HepG2 (cell line): ENCODE results near the gene FAM163A. TPM values are rescaled to one million over a fixed set of nuclear protein-coding genes. Genes with fewer than 3 reads are reported as not detected.

Experiments used
- DNMT3B ChIP-seq: conservative IDR thresholded peaks from 2 replicates; pipeline ENCODE4 v1.6.1; 2016; ENCODE audit warnings: missing biosample characterization, control low read depth
- FOSL2 ChIP-seq: sonication (generic); formaldehyde crosslinking; IDR thresholded peaks from 2 replicates; pipeline ENCODE4 v1.4.0; 2020; ENCODE audit warnings: missing genetic modification reagents
- JARID2 ChIP-seq: sonication (generic); formaldehyde crosslinking; IDR thresholded peaks from 2 replicates; pipeline ENCODE4 v1.8.1; 2023; ENCODE audit warnings: missing genetic modification reagents, inconsistent platforms; ENCODE audit not compliant: insufficient replicate concordance
- KDM3A ChIP-seq: IDR thresholded peaks from 2 replicates; pipeline ENCODE4 v1.6.1; 2018; ENCODE audit warnings: low read depth, missing compliant biosample characterization
- REPIN1 ChIP-seq: sonication (generic); formaldehyde crosslinking; IDR thresholded peaks from 2 replicates; pipeline ENCODE4 v1.8.0; 2022; ENCODE audit warnings: missing genetic modification reagents, low read depth, mild to moderate bottlenecking, borderline replicate concordance
- ZFX ChIP-seq: sonication (generic); formaldehyde crosslinking; IDR thresholded peaks from 2 replicates; pipeline ENCODE4 v1.4.0; 2020; ENCODE audit warnings: mild to moderate bottlenecking, low read depth, missing genetic modification reagents, moderate library complexity
- ZNF30 ChIP-seq: sonication (generic); formaldehyde crosslinking; IDR thresholded peaks from 2 replicates; pipeline ENCODE4 v1.5.0; 2020; ENCODE audit warnings: mild to moderate bottlenecking, missing genetic modification reagents
- ZNF570 ChIP-seq: sonication (generic); formaldehyde crosslinking; IDR thresholded peaks from 2 replicates; pipeline ENCODE4 v1.4.0; 2020; ENCODE audit warnings: mild to moderate bottlenecking, missing genetic modification reagents, borderline replicate concordance
- polyA plus RNA-seq, 8 experiments: library from polyadenylated mRNA; depleted of rRNA in 3 of 8; stranded (reverse) in 7 of 8; unstranded in 1 of 8; fragments of >200 nt; fragmentation: Illumina TruSeq in 4 of 8; extraction: Trizol in 4 of 8; gene quantifications; 2 replicates each; pipeline versions ENCODE4 v1.2.1 to v1.2.3, GENCODE V29; 2011 to 2016; ENCODE audit warnings: low read depth in 4 of 8, missing spikeins in 1 of 8, mixed read lengths in 1 of 8; ENCODE audit not compliant: insufficient read depth in 1 of 8
- total RNA-seq, 5 experiments: library from RNA; depleted of rRNA; stranded (reverse); fragments of >200 nt; fragmentation: Illumina TruSeq; extraction: Trizol; gene quantifications; 2 replicates each; pipeline ENCODE4 v1.2.3, GENCODE V29; 2016; ENCODE audit warnings: low read depth in 1 of 5
- TF ChIP-seq, protein P1 (sequence below): IDR thresholded peaks from 2 replicates; pipeline ENCODE4 v1.6.1; 2016; ENCODE audit warnings: low read depth, missing genetic modification reagents, missing compliant biosample characterization
- TF ChIP-seq, protein P2 (sequence below): sonication (generic); formaldehyde crosslinking; conservative IDR thresholded peaks from 2 replicates; pipeline ENCODE4 v1.4.0; 2020; ENCODE audit warnings: missing genetic modification reagents

FAM163A gene
- total and polyA plus RNA-seq, 2 of the 13 experiments (the other 11 are each of a cell fraction or from before 2014, with no cell fraction given) = not detected

- TF ChIP-seq, protein P1, sequence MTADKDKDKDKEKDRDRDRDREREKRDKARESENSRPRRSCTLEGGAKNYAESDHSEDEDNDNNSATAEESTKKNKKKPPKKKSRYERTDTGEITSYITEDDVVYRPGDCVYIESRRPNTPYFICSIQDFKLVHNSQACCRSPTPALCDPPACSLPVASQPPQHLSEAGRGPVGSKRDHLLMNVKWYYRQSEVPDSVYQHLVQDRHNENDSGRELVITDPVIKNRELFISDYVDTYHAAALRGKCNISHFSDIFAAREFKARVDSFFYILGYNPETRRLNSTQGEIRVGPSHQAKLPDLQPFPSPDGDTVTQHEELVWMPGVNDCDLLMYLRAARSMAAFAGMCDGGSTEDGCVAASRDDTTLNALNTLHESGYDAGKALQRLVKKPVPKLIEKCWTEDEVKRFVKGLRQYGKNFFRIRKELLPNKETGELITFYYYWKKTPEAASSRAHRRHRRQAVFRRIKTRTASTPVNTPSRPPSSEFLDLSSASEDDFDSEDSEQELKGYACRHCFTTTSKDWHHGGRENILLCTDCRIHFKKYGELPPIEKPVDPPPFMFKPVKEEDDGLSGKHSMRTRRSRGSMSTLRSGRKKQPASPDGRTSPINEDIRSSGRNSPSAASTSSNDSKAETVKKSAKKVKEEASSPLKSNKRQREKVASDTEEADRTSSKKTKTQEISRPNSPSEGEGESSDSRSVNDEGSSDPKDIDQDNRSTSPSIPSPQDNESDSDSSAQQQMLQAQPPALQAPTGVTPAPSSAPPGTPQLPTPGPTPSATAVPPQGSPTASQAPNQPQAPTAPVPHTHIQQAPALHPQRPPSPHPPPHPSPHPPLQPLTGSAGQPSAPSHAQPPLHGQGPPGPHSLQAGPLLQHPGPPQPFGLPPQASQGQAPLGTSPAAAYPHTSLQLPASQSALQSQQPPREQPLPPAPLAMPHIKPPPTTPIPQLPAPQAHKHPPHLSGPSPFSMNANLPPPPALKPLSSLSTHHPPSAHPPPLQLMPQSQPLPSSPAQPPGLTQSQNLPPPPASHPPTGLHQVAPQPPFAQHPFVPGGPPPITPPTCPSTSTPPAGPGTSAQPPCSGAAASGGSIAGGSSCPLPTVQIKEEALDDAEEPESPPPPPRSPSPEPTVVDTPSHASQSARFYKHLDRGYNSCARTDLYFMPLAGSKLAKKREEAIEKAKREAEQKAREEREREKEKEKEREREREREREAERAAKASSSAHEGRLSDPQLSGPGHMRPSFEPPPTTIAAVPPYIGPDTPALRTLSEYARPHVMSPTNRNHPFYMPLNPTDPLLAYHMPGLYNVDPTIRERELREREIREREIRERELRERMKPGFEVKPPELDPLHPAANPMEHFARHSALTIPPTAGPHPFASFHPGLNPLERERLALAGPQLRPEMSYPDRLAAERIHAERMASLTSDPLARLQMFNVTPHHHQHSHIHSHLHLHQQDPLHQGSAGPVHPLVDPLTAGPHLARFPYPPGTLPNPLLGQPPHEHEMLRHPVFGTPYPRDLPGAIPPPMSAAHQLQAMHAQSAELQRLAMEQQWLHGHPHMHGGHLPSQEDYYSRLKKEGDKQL = no peak
- TF ChIP-seq FOSL2 = no peak
- TF ChIP-seq KDM3A (CRISPR knock-in tag) = no peak
- TF ChIP-seq, protein P2, sequence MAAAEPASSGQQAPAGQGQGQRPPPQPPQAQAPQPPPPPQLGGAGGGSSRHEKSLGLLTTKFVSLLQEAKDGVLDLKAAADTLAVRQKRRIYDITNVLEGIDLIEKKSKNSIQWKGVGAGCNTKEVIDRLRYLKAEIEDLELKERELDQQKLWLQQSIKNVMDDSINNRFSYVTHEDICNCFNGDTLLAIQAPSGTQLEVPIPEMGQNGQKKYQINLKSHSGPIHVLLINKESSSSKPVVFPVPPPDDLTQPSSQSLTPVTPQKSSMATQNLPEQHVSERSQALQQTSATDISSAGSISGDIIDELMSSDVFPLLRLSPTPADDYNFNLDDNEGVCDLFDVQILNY (CRISPR knock-in tag) = no peak
- TF ChIP-seq ZNF30 (CRISPR knock-in tag) = no peak
- TF ChIP-seq JARID2 (CRISPR knock-in tag) = no peak
- no peak for TF ChIP-seq ZNF570 (CRISPR knock-in tag)
- no peak for TF ChIP-seq DNMT3B (CRISPR knock-in tag)
- TF ChIP-seq REPIN1 (CRISPR knock-in tag) = no peak
- no peak for TF ChIP-seq ZFX (CRISPR knock-in tag)
Observed at GRCh38 chr1:179742291-179742690, 800 bp upstream of the FAM163A start (continued).
